Dermis blood vessel endothelial cell (primary cell): ENCODE results near the gene NEDD9. TPM values are rescaled to one million over a fixed set of nuclear protein-coding genes. Genes with fewer than 3 reads are reported as not detected.

Experiments
- DNase-seq: peaks from one replicate; pipeline ENCODE4 v3.0.0; 2010
- total RNA-seq: library from RNA; depleted of rRNA; stranded (reverse); fragments of >200 nt; gene quantifications from 2 replicates; pipeline ENCODE4 v1.2.3, GENCODE V29; 2014

The NEDD9 gene
- total RNA-seq, 1 donor from 2014 or later: 158 TPM

DNA sequence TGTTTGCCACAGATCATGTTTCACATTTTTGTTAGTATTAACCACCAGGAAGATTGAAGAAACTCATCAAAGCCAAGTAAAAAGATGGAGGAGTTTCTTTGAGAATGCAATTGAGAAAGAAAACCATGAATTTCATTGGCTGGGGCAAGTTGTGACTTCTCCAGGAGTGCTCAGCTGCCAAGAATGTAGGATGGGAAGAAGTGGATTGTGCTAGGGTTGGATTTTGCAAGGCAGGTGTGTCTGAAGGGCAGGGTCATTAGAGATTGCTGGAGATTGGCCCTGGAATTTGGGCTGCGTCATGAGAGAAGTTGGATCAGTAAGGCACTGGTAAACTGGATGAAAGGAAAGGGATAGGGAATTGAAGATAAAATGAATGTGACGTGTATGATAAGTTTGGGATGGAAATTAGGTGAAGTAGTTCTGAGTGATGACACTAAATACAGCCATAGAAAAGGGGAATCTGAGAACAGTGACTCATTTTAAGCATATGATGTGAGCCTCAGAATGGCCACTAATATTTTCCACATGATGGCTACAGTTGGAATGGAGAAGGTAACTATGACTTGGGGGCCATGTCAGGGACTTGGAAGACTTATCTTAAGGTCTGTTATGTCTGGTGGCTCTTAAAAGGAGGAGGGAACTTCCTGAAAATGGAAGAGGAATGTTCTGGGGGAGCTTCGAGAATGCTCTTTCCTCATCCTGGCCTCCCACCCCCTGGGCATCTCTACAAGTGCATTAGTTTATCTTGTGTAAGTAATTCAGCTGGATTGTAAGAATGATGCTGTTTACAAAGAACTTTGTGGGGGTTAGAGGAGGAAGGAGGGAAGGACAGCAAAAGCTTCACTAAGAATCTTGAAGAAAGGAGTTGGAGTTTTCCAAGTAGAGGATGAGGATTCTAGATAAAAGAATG is 93.2 kb downstream of the NEDD9 start:
- DNase-seq: no peak

DNA sequence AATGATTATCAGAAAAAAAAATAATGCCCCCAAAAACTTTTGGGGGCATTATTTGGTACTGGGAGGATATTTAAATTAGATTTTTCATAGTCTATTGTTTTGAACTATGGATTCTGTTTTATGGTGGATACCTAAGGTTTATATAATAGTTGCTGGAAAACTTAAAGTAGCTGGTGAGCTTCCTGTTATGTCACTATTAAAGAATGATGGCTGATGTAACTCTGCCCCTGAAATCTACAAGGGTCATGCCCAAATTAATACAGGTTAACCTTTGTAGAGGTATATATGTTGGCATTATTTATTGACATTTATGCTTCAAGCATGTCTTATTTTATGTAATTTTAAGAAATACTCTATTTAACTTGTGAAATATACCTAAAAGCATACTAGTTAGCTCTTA is 95.7 kb downstream of the NEDD9 start:
- no peak for DNase-seq

Other genes starting within 250 kb of the NEDD9 start
- gene ELOVL2, start 188.4 kb downstream of the NEDD9 start, total RNA-seq: under 0.01 TPM in 1 of 2 replicates, not detected in the other
- 14.6 and 20.2 TPM in 2 replicates for gene SMIM13, start 138.8 kb downstream of the NEDD9 start, total RNA-seq
- under 0.01 and 0.05 TPM in 2 replicates for gene ERVFRD-1, start 120.9 kb downstream of the NEDD9 start, total RNA-seq